OCI-LY1 (cell line): ENCODE measurements around the gene TMEM253.

Source experiments
- H2AFZ ChIP-seq: fragments of 200-600 bp; sonication (generic), shearing (Covaris generic); 2 replicates; pipeline ENCODE4 v1.6.0; 2014; ENCODE audit warnings: antibody characterized with exemption, mild to moderate bottlenecking, low read length
- H3F3A ChIP-seq: fragments of 200-600 bp; sonication (generic), shearing (Covaris generic); 2 replicates; pipeline ENCODE4 v1.6.0; 2014; ENCODE audit warnings: mild to moderate bottlenecking, antibody characterized with exemption, low read length, moderate library complexity; ENCODE audit not compliant: insufficient read depth
- H3K27ac ChIP-seq: fragments of 200-600 bp; sonication (generic); 2 replicates; pipeline ENCODE4 v1.5.1; 2014; ENCODE audit warnings: low read length, mixed run types, mild to moderate bottlenecking, low read depth; ENCODE audit not compliant: poor library complexity, severe bottlenecking
- H3K27me3 ChIP-seq: fragments of 200-600 bp; sonication (generic); 2 replicates; pipeline ENCODE4 v1.6.0; 2014; ENCODE audit warnings: antibody characterized with exemption, mild to moderate bottlenecking, low read length, moderate library complexity; ENCODE audit not compliant: insufficient read depth
- H3K36me3 ChIP-seq: fragments of 200-600 bp; sonication (generic); 2 replicates; pipeline ENCODE4 v1.6.1; 2014; ENCODE audit warnings: mild to moderate bottlenecking, antibody characterized with exemption, low read length, moderate library complexity, mixed read lengths; ENCODE audit not compliant: insufficient read depth
- H3K4me1 ChIP-seq: fragments of 200-600 bp; sonication (generic); 2 replicates; pipeline ENCODE4 v1.5.1; 2014; ENCODE audit warnings: mild to moderate bottlenecking, low read length, moderate library complexity; ENCODE audit not compliant: insufficient read depth, severe bottlenecking
- H3K4me2 ChIP-seq: fragments of 200-600 bp; sonication (generic), shearing (Covaris generic); 2 replicates; pipeline ENCODE4 v1.6.1; 2014; ENCODE audit warnings: low read length
- H3K4me3 ChIP-seq: fragments of 200-600 bp; sonication (generic); 2 replicates; pipeline ENCODE4 v1.5.1; 2014; ENCODE audit warnings: low read length, low read depth, mild to moderate bottlenecking, mixed read lengths; ENCODE audit not compliant: poor library complexity, severe bottlenecking
- H3K79me2 ChIP-seq: fragments of 200-600 bp; shearing (Covaris generic); 2 replicates; pipeline ENCODE4 v1.6.1; 2016; ENCODE audit warnings: mixed run types, low read length, mixed read lengths; ENCODE audit not compliant: insufficient read depth
- H3K9ac ChIP-seq: fragments of 200-600 bp; sonication (generic), shearing (Covaris generic); 2 replicates; pipeline ENCODE4 v1.6.1; 2014; ENCODE audit warnings: mild to moderate bottlenecking, low read length, mixed read lengths
- H3K9me2 ChIP-seq: fragments of 200-600 bp; sonication (generic), shearing (Covaris generic); 2 replicates; pipeline ENCODE4 v1.6.1; 2014; ENCODE audit warnings: low read depth, mild to moderate bottlenecking, low read length, mixed read lengths
- H3K9me3 ChIP-seq: fragments of 200-600 bp; shearing (Covaris generic); 2 replicates; pipeline ENCODE4 v1.6.1; 2014; ENCODE audit warnings: low read length, mixed read lengths
- H4K20me1 ChIP-seq: fragments of 200-600 bp; sonication (generic), shearing (Covaris generic); 2 replicates; pipeline ENCODE4 v1.6.0; 2016; ENCODE audit warnings: mild to moderate bottlenecking, low read length; ENCODE audit not compliant: insufficient read depth
- CTCF ChIP-seq: fragments of 200-600 bp; sonication (generic), shearing (Covaris generic); IDR thresholded peaks from 2 replicates; pipeline ENCODE4 v1.5.1; 2017; ENCODE audit warnings: mild to moderate bottlenecking, antibody characterized with exemption, low read length, moderate library complexity, mixed read lengths
- EZH2 ChIP-seq: fragments of 200-600 bp; sonication (generic), shearing (Covaris generic); IDR thresholded peaks from 2 replicates; pipeline ENCODE4 v1.8.0; 2017; ENCODE audit warnings: borderline replicate concordance, mixed run types, mild to moderate bottlenecking, antibody characterized with exemption, low read length, moderate library complexity, mixed read lengths

TMEM253 gene

GRCh38 chr14:21106176-21106497, 5.3 kb downstream of the TMEM253 start:
- Histone ChIP-seq H2AFZ (no peak overlapping the region), H3K27ac (no peak overlapping the region), H3K79me2 (no peaks in the 10 kb centered on the region), H3F3A (no peaks in the 10 kb centered on the region), H3K4me2 (no peak overlapping the region), H3K9ac (no peak overlapping the region), H4K20me1 (no peaks in the 10 kb centered on the region), H3K4me3 (no peak overlapping the region), H3K36me3 (no peaks in the 10 kb centered on the region), H3K9me3 (no peaks in the 10 kb centered on the region), H3K27me3 (peaks cover 4% of the 10 kb centered on the region; the same call in 1 of the 2 replicates), H3K4me1 (peaks cover 24% of the 10 kb centered on the region), H3K9me2 (no peaks in the 10 kb centered on the region)
- TF ChIP-seq EZH2 (no peak), CTCF (no peak)

GRCh38 chr14:21106498-21107282, 5.8 kb downstream of the TMEM253 start:
- H3K9ac ChIP-seq: no peak overlapping the region
- no peaks in the 10 kb centered on the region for H3F3A ChIP-seq
- no peaks in the 10 kb centered on the region for H3K9me2 ChIP-seq
- H3K4me1 ChIP-seq: peaks cover 24% of the 10 kb centered on the region
- no peaks in the 10 kb centered on the region for H3K36me3 ChIP-seq
- no peaks in the 10 kb centered on the region for H4K20me1 ChIP-seq
- no peaks in the 10 kb centered on the region for H3K79me2 ChIP-seq
- H3K9me3 ChIP-seq: no peaks in the 10 kb centered on the region
- H3K27ac ChIP-seq: no peak overlapping the region
- peak overlapping the region; percentile 65; the same call in 1 of the 2 replicates for H2AFZ ChIP-seq
- no peak overlapping the region for H3K4me3 ChIP-seq
- peak overlapping the region; percentile 38 for H3K4me2 ChIP-seq
- TF ChIP-seq CTCF (peak; percentile 84), EZH2 (no peak)
- H3K27me3 ChIP-seq: peaks cover 4% of the 10 kb centered on the region; the same call in 1 of the 2 replicates

GRCh38 chr14:21107283-21107800, 6.5 kb downstream of the TMEM253 start:
- Histone ChIP-seq H3K4me2 (no peak overlapping the region), H4K20me1 (no peaks in the 10 kb centered on the region), H3K27me3 (peaks cover 4% of the 10 kb centered on the region; the same call in 1 of the 2 replicates), H3K4me1 (peaks cover 24% of the 10 kb centered on the region), H3K9me3 (no peaks in the 10 kb centered on the region), H3K36me3 (no peaks in the 10 kb centered on the region), H3K27ac (no peak overlapping the region), H3F3A (no peaks in the 10 kb centered on the region), H3K9ac (no peak overlapping the region), H3K4me3 (no peak overlapping the region), H3K9me2 (no peaks in the 10 kb centered on the region), H2AFZ (no peak overlapping the region), H3K79me2 (no peaks in the 10 kb centered on the region)
- TF ChIP-seq CTCF (no peak), EZH2 (no peak)
